ENCODE data around the gene SLC8A2.

DNA sequence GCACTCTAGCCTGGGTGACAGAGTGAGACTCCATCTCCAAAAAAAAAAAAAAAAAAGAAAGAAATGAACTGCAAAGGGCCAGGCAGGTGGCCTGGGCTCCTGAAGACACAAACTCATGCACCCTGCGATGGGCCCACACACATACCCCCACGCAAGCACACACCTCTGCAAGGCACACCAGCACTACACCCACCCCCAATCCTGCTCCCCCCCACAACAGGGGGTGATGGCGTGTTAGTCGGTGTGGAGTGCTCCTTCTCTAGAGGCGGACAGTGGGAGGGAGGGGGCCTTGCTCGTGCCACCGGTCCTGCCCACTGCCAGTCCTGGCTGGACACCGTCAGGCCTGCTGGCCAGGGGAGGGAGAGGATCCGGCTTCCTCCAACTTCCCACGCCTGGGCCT is 1.6 kb upstream of the SLC8A2 start:
- TF ChIP-seq, protein P1, sequence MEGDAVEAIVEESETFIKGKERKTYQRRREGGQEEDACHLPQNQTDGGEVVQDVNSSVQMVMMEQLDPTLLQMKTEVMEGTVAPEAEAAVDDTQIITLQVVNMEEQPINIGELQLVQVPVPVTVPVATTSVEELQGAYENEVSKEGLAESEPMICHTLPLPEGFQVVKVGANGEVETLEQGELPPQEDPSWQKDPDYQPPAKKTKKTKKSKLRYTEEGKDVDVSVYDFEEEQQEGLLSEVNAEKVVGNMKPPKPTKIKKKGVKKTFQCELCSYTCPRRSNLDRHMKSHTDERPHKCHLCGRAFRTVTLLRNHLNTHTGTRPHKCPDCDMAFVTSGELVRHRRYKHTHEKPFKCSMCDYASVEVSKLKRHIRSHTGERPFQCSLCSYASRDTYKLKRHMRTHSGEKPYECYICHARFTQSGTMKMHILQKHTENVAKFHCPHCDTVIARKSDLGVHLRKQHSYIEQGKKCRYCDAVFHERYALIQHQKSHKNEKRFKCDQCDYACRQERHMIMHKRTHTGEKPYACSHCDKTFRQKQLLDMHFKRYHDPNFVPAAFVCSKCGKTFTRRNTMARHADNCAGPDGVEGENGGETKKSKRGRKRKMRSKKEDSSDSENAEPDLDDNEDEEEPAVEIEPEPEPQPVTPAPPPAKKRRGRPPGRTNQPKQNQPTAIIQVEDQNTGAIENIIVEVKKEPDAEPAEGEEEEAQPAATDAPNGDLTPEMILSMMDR (IDR thresholded peaks at IDR 0.05; ENCODE audit: low read depth, low read length, poor library complexity, severe bottlenecking), result no peak
- TF ChIP-seq EZH2phosphoT487 (IDR thresholded peaks at IDR 0.05; ENCODE audit: borderline replicate concordance, low read length), result no peak
